Sciatic nerve (tissue), 2 donors: ENCODE data around the gene JMY. TPM values are rescaled to one million over a fixed set of nuclear protein-coding genes. Genes with fewer than 3 reads are reported as not detected.

Source experiments
- ATAC-seq: fragments of 200-7000 bp; cut with Tn5 transposase; one replicate; pipeline ENCODE4 v1.9.1; 2020; ENCODE audit warnings: mild to moderate bottlenecking, moderate library complexity
- DNase-seq: peaks from one replicate; pipeline ENCODE4 v3.0.0-alpha.2; 2020; ENCODE audit warnings: low spot score
- intact Hi-C: fragments of 100-400 bp; cut with DNase I; formaldehyde crosslinking; loops from one replicate; pipeline ENCODE4 v1.14.2; 2022
- total RNA-seq: library from RNA; stranded (reverse); fragmentation: NEBNext Ultra II Directional; extraction: Animal tissue kit (Norgen Biotek cat#: 25700); gene quantifications from one replicate; pipeline ENCODE4 v1.2.1, GENCODE V29; 2021
- donor health status: DM: no; HTN: no; CAD: no.
- donor health status: DM: no; HTN: no; CAD: no.

The JMY gene
- total RNA-seq, 1 donor from 2014 or later, result 20.6 TPM

GRCh38 chr5:79263290-79263689, 27.4 kb downstream of the JMY start:
- DNase-seq (no peak), ATAC-seq (no peak)
- intact Hi-C loops, result no loop called here

- DNase-seq, result no peak
- intact Hi-C loops, result no loop called here
- no peak for ATAC-seq
Observed at GRCh38 chr5:79267180-79267579, 31.2 kb downstream of the JMY start.

- DNase-seq, result no peak
- ATAC-seq, result no peak
- intact Hi-C loops, result no loop called here
Observed at GRCh38 chr5:79269733-79270166, 33.8 kb downstream of the JMY start.

GRCh38 chr5:79273341-79273740, 37.4 kb downstream of the JMY start:
- no peak for DNase-seq
- ATAC-seq, result no peak
- intact Hi-C loops, result no loop called here

DNA sequence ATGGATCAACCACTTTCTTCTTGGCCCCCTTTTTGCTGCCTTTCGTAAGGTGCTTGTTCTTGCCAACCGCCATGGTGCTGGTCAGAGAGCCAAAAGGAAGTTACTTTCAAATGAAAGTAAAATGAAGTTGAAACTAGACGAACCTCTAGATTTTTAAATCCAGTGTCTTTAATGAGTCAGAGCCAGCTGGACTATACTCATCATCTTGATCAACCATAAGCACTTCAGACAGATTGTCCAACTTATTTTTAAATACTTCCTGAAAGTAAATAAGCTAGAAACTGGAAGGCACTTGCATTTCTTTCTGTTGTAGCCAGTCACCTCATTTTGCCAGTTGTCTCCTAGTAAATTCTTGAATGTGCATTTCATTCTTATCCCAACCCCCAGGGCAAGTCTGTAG, 48.9 kb downstream of the JMY start:
- ATAC-seq (no peak), DNase-seq (no peak)
- intact Hi-C loops, result no loop called here

GRCh38 chr5:79285285-79285684, 49.4 kb downstream of the JMY start:
- DNase-seq (no peak), ATAC-seq (no peak)
- intact Hi-C loops, result no loop called here

DNA sequence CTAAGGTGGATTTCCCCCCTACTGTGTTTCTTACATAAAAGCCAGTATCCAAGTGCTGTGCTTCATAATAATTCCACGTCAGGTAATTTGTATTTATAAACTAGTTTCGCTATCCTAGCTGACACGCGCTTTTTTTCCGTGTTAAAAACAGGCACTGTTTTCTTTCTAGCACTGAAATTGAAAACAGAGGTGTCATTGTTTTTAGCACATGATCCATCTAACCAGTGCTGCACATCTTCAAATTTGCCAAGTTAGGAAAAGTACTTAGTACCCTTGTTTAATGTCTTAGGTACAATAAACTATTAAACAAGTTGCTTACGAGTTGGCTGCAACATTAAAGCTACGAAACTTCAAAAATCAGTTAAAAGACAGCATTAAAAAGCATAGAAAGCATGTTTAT, 49.9 kb downstream of the JMY start:
- intact Hi-C loops, result no loop called here

GRCh38 chr5:79287380-79287779, 51.4 kb downstream of the JMY start:
- no peak for DNase-seq
- ATAC-seq, result no peak
- intact Hi-C loops, result no loop called here

More for the DNA sequence above, 49.9 kb downstream of the JMY start:
- no peak for DNase-seq
- no peak for ATAC-seq

DNA sequence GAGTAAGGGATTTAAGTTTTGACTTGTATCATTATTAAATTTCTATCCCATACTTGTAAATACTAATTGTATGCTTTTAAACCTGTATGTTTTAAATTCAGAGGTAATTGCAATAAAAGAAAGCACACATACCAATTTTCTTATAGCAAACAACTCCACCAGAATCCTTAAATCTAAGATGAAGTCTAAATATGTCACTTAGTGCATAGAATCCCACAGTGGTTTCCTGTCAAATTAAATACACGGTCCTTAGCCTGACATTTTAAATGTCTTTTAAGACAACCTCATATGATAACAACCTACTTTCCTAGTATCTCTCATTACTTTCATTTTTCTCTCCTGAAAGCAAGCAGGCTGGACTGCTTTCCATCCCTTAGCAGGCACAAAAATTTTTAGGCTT, 52.0 kb downstream of the JMY start:
- no peak for ATAC-seq
- no peak for DNase-seq
- intact Hi-C loops, result no loop called here

- DNase-seq, result no peak
- no peak for ATAC-seq
- intact Hi-C loops, result no loop called here
Observed at GRCh38 chr5:79295029-79295428, 59.1 kb downstream of the JMY start.

- intact Hi-C loops, result no loop called here
- ATAC-seq (no peak), DNase-seq (no peak)
Observed at GRCh38 chr5:79297661-79298060, 61.7 kb downstream of the JMY start.

DNA sequence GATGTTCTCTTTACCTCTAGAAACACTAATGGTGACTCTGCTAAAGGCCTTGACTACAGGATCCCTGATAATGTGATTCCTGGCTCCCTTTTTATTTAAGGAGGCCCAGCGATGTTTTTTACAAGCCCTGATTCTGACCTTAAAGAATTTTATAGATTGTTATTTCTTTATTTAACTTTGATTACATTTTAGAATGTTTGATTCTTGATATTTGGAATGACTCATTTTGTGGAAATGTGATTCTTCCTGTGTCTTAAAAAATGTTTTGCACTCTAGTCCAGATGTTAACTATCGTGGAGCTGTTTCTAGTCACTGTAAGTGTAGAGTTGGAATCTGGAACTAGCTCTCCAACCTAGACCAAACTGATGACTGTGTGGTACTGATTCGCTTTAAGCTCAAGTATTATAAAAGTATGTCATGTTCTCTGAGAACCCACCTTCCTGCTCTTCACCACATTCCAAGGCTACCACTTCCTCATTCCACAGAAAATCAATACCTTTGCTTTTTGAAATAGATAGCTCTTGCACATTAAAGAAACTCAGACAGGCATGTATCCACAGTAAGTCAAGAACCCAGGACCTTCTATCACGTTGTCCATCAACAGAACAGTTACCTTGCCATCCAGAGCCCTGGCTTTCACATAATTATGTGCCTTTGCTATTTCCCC, 65.2 kb downstream of the JMY start:
- ATAC-seq, result no peak
- DNase-seq, result no peak
- intact Hi-C loops, result no loop called here

- ATAC-seq (no peak), DNase-seq (no peak)
- intact Hi-C loops, result no loop called here
Observed at GRCh38 chr5:79302454-79302853, 66.5 kb downstream of the JMY start.

DNA sequence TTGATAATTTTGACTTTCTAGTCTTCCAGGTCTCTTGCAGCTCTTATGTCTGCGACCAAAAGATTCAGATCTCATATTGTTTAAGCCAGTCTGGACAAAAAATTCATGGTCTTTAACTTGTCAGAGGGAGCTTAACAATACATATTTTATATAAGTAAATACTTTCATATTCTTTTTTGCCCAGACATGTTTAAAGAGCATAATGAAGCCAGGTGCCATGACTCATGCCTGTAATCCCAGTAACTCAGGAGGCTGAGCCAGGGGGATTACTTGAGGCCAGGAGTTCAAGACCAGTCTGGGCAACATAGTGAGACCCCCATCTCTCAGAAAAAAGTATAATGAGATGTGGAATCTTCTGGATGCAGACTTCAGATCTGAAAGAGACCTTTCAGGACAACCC, 69.8 kb downstream of the JMY start:
- intact Hi-C loops, result no loop called here
- no peak for ATAC-seq
- no peak for DNase-seq

DNA sequence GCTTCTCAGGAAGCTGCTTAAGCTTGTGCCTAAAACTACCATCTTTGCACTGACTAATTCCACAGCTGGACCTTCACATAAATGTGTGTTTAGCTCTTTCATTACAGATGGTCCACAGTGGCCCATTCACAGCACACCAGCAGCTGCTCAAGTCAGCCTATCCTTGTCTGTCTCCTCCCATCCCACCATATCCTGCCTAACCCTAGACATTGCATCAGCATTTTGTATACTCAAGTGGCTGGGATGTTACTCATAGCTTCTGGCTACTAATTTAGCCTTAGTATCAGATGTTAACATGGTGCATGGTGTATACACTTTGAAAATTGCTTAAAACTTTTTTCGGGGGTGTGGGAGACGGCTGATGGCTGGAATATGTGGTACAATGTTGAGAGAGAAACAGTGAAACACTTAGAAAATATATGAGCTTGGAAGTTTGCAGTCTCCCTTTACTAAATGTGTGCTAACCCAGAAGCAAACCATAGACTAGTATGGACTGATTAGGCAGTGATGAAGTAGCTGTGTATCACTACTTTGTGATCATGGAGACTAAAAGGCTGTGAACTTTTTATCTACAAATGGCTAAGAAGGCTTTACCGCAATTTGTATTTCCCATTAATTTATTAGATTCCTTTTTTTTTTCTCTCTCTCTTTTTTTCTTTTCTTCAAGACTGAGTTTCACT, 83.1 kb downstream of the JMY start:
- intact Hi-C loops, result no loop called here
- ATAC-seq, result no peak
- DNase-seq, result no peak

- ATAC-seq (no peak), DNase-seq (no peak)
- intact Hi-C loops, result no loop called here
Observed at GRCh38 chr5:79329453-79329852, 93.5 kb downstream of the JMY start.

GRCh38 chr5:79330071-79330470, 94.1 kb downstream of the JMY start:
- ATAC-seq, result no peak
- no peak for DNase-seq
- intact Hi-C loops, result no loop called here

DNA sequence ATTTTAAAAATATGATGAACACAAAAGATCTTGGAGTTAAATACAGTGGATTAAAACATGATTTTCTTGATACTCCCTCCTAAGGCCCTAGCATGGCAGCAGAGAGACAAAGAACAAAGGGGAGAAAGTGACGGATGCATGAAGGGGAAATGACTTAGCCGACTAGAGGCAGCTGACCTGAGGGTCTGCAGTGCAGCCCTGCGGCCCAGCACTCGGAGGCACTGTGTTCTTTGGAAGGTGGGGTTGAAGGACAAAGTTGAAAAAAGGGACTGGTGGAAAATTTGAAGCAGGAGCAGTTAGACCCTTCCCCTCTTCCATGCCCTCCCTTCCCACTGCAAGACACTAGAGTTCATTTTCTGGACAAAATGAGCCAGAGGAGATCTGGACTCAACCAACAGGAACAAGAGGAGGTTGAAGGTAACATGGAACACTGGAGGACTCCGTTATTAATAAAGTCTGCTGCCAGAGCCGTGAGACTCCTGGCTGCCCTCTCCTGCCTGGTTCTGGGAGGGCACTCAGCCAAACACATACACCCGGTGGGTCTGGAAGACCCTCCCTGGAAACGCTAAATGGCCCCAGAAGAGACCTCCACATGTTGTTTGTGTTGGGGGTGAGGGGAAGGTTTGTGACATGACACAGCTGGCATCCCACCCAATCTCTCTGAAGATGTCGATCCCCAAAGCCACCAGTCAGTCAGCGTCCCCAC, 98.1 kb downstream of the JMY start:
- intact Hi-C loops, result no loop called here
- ATAC-seq (no peak), DNase-seq (no peak)

- ATAC-seq (no peak), DNase-seq (no peak)
- intact Hi-C loops, result no loop called here
Observed at GRCh38 chr5:79346420-79346824, 110.5 kb downstream of the JMY start.

- ATAC-seq (no peak), DNase-seq (no peak)
- intact Hi-C loops, result no loop called here
Observed at GRCh38 chr5:79349047-79349446, 113.1 kb downstream of the JMY start.
